ENCODE data around the gene CD276.

Gene CD276

GRCh38 chr15:73749533-73749932 is 65.3 kb downstream of the CD276 start:
- Histone ChIP-seq H3K27me3 (replicated peaks; ENCODE audit: control insufficient read depth, insufficient read depth, low read length) (no peaks in the 10 kb centered on the region; the same call in none of the 2 replicates), H3K4me3 (replicated peaks; ENCODE audit: low read depth, low read length) (no peak overlapping the region), H3K36me3 (ENCODE audit: control insufficient read depth, insufficient read depth, low read length) (no peaks in the 10 kb centered on the region)
- no peak for TF ChIP-seq CTCF (IDR thresholded peaks at IDR 0.05; ENCODE audit: insufficient read depth, low read length, poor library complexity, severe bottlenecking)
- DNase-seq (ENCODE audit: extremely low read depth, insufficient read length) = no peak

- no peak for DNase-seq (ENCODE audit: extremely low read depth, insufficient read length)
- no peaks in the 10 kb centered on the region; the same call in none of the 2 replicates for H3K27me3 ChIP-seq (replicated peaks; ENCODE audit: control insufficient read depth, insufficient read depth, low read length)
- no peaks in the 10 kb centered on the region for H3K36me3 ChIP-seq (ENCODE audit: control insufficient read depth, insufficient read depth, low read length)
- no peak for TF ChIP-seq CTCF (IDR thresholded peaks at IDR 0.05; ENCODE audit: insufficient read depth, low read length, poor library complexity, severe bottlenecking)
- H3K4me3 ChIP-seq (replicated peaks; ENCODE audit: low read depth, low read length) = no peak overlapping the region
Observed at GRCh38 chr15:73749971-73750370, 65.8 kb downstream of the CD276 start.

GRCh38 chr15:73750438-73750837 is 66.3 kb downstream of the CD276 start:
- Histone ChIP-seq H3K4me3 (replicated peaks; ENCODE audit: low read depth, low read length) (no peak overlapping the region), H3K27me3 (replicated peaks; ENCODE audit: control insufficient read depth, insufficient read depth, low read length) (no peaks in the 10 kb centered on the region; the same call in none of the 2 replicates), H3K36me3 (ENCODE audit: control insufficient read depth, insufficient read depth, low read length) (no peaks in the 10 kb centered on the region)
- DNase-seq (ENCODE audit: extremely low read depth, insufficient read length) = no peak
- no peak for TF ChIP-seq CTCF (IDR thresholded peaks at IDR 0.05; ENCODE audit: insufficient read depth, low read length, poor library complexity, severe bottlenecking)

GRCh38 chr15:73750951-73751350 is 66.8 kb downstream of the CD276 start:
- TF ChIP-seq CTCF (IDR thresholded peaks at IDR 0.05; ENCODE audit: insufficient read depth, low read length, poor library complexity, severe bottlenecking) = no peak
- Histone ChIP-seq H3K36me3 (ENCODE audit: control insufficient read depth, insufficient read depth, low read length) (no peaks in the 10 kb centered on the region), H3K4me3 (replicated peaks; ENCODE audit: low read depth, low read length) (no peak overlapping the region), H3K27me3 (replicated peaks; ENCODE audit: control insufficient read depth, insufficient read depth, low read length) (no peaks in the 10 kb centered on the region; the same call in none of the 2 replicates)
- no peak for DNase-seq (ENCODE audit: extremely low read depth, insufficient read length)

GRCh38 chr15:73751511-73751898 is 67.3 kb downstream of the CD276 start:
- no peak for TF ChIP-seq CTCF (IDR thresholded peaks at IDR 0.05; ENCODE audit: insufficient read depth, low read length, poor library complexity, severe bottlenecking)
- H3K4me3 ChIP-seq (replicated peaks; ENCODE audit: low read depth, low read length) = no peak overlapping the region
- DNase-seq (ENCODE audit: extremely low read depth, insufficient read length) = no peak
- peaks cover 1% of the 10 kb centered on the region for H3K27me3 ChIP-seq (replicated peaks; ENCODE audit: control insufficient read depth, insufficient read depth, low read length)
- H3K36me3 ChIP-seq (ENCODE audit: control insufficient read depth, insufficient read depth, low read length) = no peaks in the 10 kb centered on the region
